OCI-LY1 (cell line): Measurements from ENCODE around the gene MAT1A.

Experiments
- CTCF ChIP-seq: fragments of 200-600 bp; sonication (generic), shearing (Covaris generic); IDR thresholded peaks from 2 replicates; pipeline ENCODE4 v1.5.1; 2017; ENCODE audit warnings: mild to moderate bottlenecking, antibody characterized with exemption, low read length, moderate library complexity, mixed read lengths
- EZH2 ChIP-seq: fragments of 200-600 bp; sonication (generic), shearing (Covaris generic); IDR thresholded peaks from 2 replicates; pipeline ENCODE4 v1.8.0; 2017; ENCODE audit warnings: borderline replicate concordance, mixed run types, mild to moderate bottlenecking, antibody characterized with exemption, low read length, moderate library complexity, mixed read lengths

- no peak for TF ChIP-seq CTCF
- no peak for TF ChIP-seq EZH2
Measured at GRCh38 chr10:80268266-80268665, 21.2 kb downstream of the MAT1A start.
